WTC11 (cell line): ENCODE data around the gene SPAAR.

Experiments used
- AFF4 ChIP-seq: sonication (generic); formaldehyde crosslinking; IDR thresholded peaks from 2 replicates; pipeline ENCODE4 v1.8.1; 2023; ENCODE audit warnings: mild to moderate bottlenecking, missing genetic modification reagents, borderline replicate concordance
- ATF2 ChIP-seq: sonication (generic); formaldehyde crosslinking; IDR thresholded peaks from 2 replicates; pipeline ENCODE4 v1.8.1; 2022; ENCODE audit warnings: low read depth, missing genetic modification reagents, borderline replicate concordance
- CBFB ChIP-seq: sonication (generic); formaldehyde crosslinking; IDR thresholded peaks from 2 replicates; pipeline ENCODE4 v1.8.1; 2022; ENCODE audit warnings: mild to moderate bottlenecking, low read depth, missing genetic modification reagents
- CTCF ChIP-seq: fragments of 200-600 bp; IDR thresholded peaks from 2 replicates; pipeline ENCODE4 v1.8.0; 2022; ENCODE audit warnings: antibody characterized with exemption
- E2F1 ChIP-seq: sonication (generic); formaldehyde crosslinking; IDR thresholded peaks from 2 replicates; pipeline ENCODE4 v1.8.0; 2022; ENCODE audit warnings: mild to moderate bottlenecking, missing genetic modification reagents
- FOXP1 ChIP-seq: sonication (generic); formaldehyde crosslinking; IDR thresholded peaks from 2 replicates; pipeline ENCODE4 v1.8.0; 2022; ENCODE audit warnings: missing genetic modification reagents, mild to moderate bottlenecking, moderate library complexity, borderline replicate concordance
- JUN ChIP-seq: sonication (generic); formaldehyde crosslinking; IDR thresholded peaks from 2 replicates; pipeline ENCODE4 v1.8.0; 2023; ENCODE audit warnings: mild to moderate bottlenecking, missing genetic modification reagents
- KAT7 ChIP-seq: sonication (generic); formaldehyde crosslinking; IDR thresholded peaks from 2 replicates; pipeline ENCODE4 v1.8.1; 2023; ENCODE audit warnings: missing genetic modification reagents, mild to moderate bottlenecking, borderline replicate concordance
- NFE2L1 ChIP-seq: sonication (generic); formaldehyde crosslinking; IDR thresholded peaks from 2 replicates; pipeline ENCODE4 v1.8.1; 2023; ENCODE audit warnings: missing genetic modification reagents
- TP53 ChIP-seq: sonication (generic); formaldehyde crosslinking; IDR thresholded peaks from 2 replicates; pipeline ENCODE4 v1.8.1; 2023; ENCODE audit warnings: mild to moderate bottlenecking, missing genetic modification reagents
- USF1 ChIP-seq: sonication (generic); formaldehyde crosslinking; IDR thresholded peaks from 2 replicates; pipeline ENCODE4 v1.8.0; 2022; ENCODE audit warnings: mild to moderate bottlenecking, missing genetic modification reagents
- ZNF138 ChIP-seq: sonication (generic); formaldehyde crosslinking; conservative IDR thresholded peaks from 2 replicates; pipeline ENCODE4 v1.8.1; 2022; ENCODE audit warnings: mild to moderate bottlenecking, moderate library complexity, missing genetic modification reagents
- ZNF219 ChIP-seq: sonication (generic); formaldehyde crosslinking; IDR thresholded peaks from 2 replicates; pipeline ENCODE4 v1.8.0; 2023; ENCODE audit warnings: missing genetic modification reagents, mild to moderate bottlenecking, borderline replicate concordance
- TF ChIP-seq, protein P1 (sequence below): sonication (generic); formaldehyde crosslinking; IDR thresholded peaks from 2 replicates; pipeline ENCODE4 v1.8.1; 2023; ENCODE audit warnings: mild to moderate bottlenecking, missing genetic modification reagents, moderate library complexity

GRCh38 chr9:35954942-35955546 is 45.8 kb downstream of the SPAAR start:
- TF ChIP-seq CTCF (peak; percentile 78), USF1 (CRISPR knock-in tag) (no peak), ATF2 (CRISPR knock-in tag) (no peak), JUN (no peak), CBFB (no peak), TP53 (no peak), E2F1 (CRISPR knock-in tag) (no peak), ZNF219 (no peak), NFE2L1 (CRISPR knock-in tag) (no peak), FOXP1 (no peak), AFF4 (CRISPR knock-in tag) (no peak), ZNF138 (CRISPR knock-in tag) (no peak), KAT7 (CRISPR knock-in tag) (no peak)
- TF ChIP-seq, protein P1, sequence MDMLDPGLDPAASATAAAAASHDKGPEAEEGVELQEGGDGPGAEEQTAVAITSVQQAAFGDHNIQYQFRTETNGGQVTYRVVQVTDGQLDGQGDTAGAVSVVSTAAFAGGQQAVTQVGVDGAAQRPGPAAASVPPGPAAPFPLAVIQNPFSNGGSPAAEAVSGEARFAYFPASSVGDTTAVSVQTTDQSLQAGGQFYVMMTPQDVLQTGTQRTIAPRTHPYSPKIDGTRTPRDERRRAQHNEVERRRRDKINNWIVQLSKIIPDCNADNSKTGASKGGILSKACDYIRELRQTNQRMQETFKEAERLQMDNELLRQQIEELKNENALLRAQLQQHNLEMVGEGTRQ (CRISPR knock-in tag), result no peak
